Smooth muscle cell (in vitro differentiated cells): Measurements from ENCODE around the gene IGFBP5. TPM values are rescaled to one million over a fixed set of nuclear protein-coding genes. Genes with fewer than 3 reads are reported as not detected.

Experiments used
- DNase-seq: peaks from one replicate; lab custom pipeline; 2025; ENCODE audit not compliant: unreplicated experiment; lab: John Stamatoyannopoulos, UW
- H2AFZ ChIP-seq: fragments of 200-600 bp; sonication (generic); 2 replicates; pipeline ENCODE4 v1.6.0; 2016; ENCODE audit warnings: antibody characterized with exemption, low read depth, mild to moderate bottlenecking
- H3F3A ChIP-seq: fragments of 200-600 bp; sonication (generic); 2 replicates; pipeline ENCODE4 v1.6.0; 2017; ENCODE audit warnings: antibody characterized with exemption, low read depth
- H3K27ac ChIP-seq: fragments of 200-600 bp; sonication (generic); 2 replicates; pipeline ENCODE4 v1.5.1; 2016; ENCODE audit warnings: low read depth, mild to moderate bottlenecking
- H3K27me3 ChIP-seq: fragments of 200-600 bp; sonication (generic); 2 replicates; pipeline ENCODE4 v1.6.1; 2016; ENCODE audit warnings: low read depth, mild to moderate bottlenecking
- H3K36me3 ChIP-seq: fragments of 200-600 bp; sonication (generic); 2 replicates; pipeline ENCODE4 v1.5.1; 2016; ENCODE audit warnings: low read depth
- H3K4me1 ChIP-seq: fragments of 200-600 bp; sonication (generic); 2 replicates; pipeline ENCODE4 v1.5.1; 2016; ENCODE audit warnings: low read depth
- H3K4me2 ChIP-seq: fragments of 200-600 bp; sonication (generic); 2 replicates; pipeline ENCODE4 v1.6.0; 2016; ENCODE audit warnings: mild to moderate bottlenecking
- H3K4me3 ChIP-seq: fragments of 200-600 bp; sonication (generic); 2 replicates; pipeline ENCODE4 v1.5.1; 2016; ENCODE audit warnings: mild to moderate bottlenecking
- H3K79me2 ChIP-seq: fragments of 200-600 bp; sonication (generic); 2 replicates; pipeline ENCODE4 v1.6.0; 2016; ENCODE audit warnings: low read depth, mild to moderate bottlenecking
- H3K9ac ChIP-seq: fragments of 200-600 bp; sonication (generic); 2 replicates; pipeline ENCODE4 v1.6.0; 2016; ENCODE audit warnings: low read depth
- H3K9me3 ChIP-seq: fragments of 200-600 bp; sonication (generic); replicated peaks from 2 replicates; pipeline ENCODE4 v1.5.1; 2016; ENCODE audit warnings: low read depth
- H4K20me1 ChIP-seq: fragments of 200-600 bp; sonication (generic); 2 replicates; pipeline ENCODE4 v1.6.0; 2016; ENCODE audit warnings: low read depth
- WGBS: methylation state at CpG from one replicate; pipeline ENCODE4 v1.1.7; 2016; ENCODE audit warnings: low lambda C conversion rate; 5-methylcytosine and 5-hydroxymethylcytosine counted together
- polyA plus RNA-seq: library from polyadenylated mRNA; unstranded; fragments of >200 nt; fragmentation: Nextera tagmentation; extraction: Ambion mirVana; gene quantifications from 2 replicates; pipeline ENCODE4 v1.2.1, GENCODE V29; 2016
- total RNA-seq: library from RNA; depleted of rRNA; stranded (reverse); fragments of >200 nt; gene quantifications from 2 replicates; pipeline ENCODE4 v1.2.3, GENCODE V29; 2014
- TF ChIP-seq, protein P1 (sequence below): fragments of 200-600 bp; sonication (generic); IDR thresholded peaks from 2 replicates; pipeline ENCODE4 v1.5.1; 2017; ENCODE audit warnings: borderline replicate concordance, mild to moderate bottlenecking, antibody characterized with exemption; ENCODE audit not compliant: insufficient read depth, poor library complexity, severe bottlenecking

The IGFBP5 gene
- total and polyA plus RNA-seq, 2 experiments from 2014 or later, result 381 to 787 TPM

DNA sequence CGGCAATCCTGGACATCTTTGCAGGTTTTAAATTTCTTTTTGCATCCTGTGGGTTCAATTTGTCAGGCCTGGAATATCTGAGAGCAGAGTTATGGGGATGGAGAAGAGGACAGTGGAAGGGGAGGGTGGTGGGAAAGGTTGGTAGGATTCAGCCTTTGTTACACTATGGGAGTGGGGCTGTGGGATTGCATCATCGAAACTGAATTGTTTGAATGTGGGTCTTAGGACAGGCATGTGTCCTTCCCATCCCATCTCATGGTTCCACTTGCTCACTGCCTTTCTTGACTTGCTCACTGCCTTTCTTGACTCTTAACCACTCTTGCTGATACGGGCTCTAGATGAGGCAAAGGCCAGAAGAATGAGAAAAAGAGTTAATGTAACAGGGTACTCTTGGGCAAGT is 49.2 kb downstream of the IGFBP5 start:
- Histone ChIP-seq H3K4me3 (no peak overlapping the region), H3K4me2 (no peak overlapping the region), H3K27ac (no peak overlapping the region), H3K79me2 (peaks cover 24% of the 10 kb centered on the region), H2AFZ (no peak overlapping the region), H3K9ac (no peak overlapping the region), H3K36me3 (no peaks in the 10 kb centered on the region), H4K20me1 (no peaks in the 10 kb centered on the region), H3K27me3 (no peaks in the 10 kb centered on the region), H3K4me1 (peaks cover 11% of the 10 kb centered on the region), H3K9me3 (no peaks in the 10 kb centered on the region), H3F3A (no peaks in the 10 kb centered on the region)
- no peak for DNase-seq
- TF ChIP-seq, protein P1, sequence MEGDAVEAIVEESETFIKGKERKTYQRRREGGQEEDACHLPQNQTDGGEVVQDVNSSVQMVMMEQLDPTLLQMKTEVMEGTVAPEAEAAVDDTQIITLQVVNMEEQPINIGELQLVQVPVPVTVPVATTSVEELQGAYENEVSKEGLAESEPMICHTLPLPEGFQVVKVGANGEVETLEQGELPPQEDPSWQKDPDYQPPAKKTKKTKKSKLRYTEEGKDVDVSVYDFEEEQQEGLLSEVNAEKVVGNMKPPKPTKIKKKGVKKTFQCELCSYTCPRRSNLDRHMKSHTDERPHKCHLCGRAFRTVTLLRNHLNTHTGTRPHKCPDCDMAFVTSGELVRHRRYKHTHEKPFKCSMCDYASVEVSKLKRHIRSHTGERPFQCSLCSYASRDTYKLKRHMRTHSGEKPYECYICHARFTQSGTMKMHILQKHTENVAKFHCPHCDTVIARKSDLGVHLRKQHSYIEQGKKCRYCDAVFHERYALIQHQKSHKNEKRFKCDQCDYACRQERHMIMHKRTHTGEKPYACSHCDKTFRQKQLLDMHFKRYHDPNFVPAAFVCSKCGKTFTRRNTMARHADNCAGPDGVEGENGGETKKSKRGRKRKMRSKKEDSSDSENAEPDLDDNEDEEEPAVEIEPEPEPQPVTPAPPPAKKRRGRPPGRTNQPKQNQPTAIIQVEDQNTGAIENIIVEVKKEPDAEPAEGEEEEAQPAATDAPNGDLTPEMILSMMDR, result no peak
- 93% methylated on average over 3 of the region's 3 CpGs for WGBS

DNA sequence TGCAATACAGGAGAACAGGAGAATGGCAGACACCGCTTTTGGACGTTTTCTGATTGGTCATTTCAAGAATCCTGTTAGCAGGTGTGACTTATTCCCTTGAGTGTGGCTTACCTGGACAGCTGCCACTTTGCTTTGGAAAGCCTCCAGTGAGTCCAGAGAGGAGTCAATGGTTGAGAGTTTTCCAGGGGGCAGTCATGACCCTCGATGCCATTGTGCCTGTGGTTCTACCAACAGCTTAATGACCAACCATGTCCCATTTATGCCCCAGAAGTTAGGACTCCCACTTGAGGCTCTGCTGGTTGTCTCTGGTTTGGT is 49.8 kb downstream of the IGFBP5 start:
- no peaks in the 10 kb centered on the region for H3K27me3 ChIP-seq
- H3K4me2 ChIP-seq, result no peak overlapping the region
- H4K20me1 ChIP-seq, result no peaks in the 10 kb centered on the region
- peaks cover 11% of the 10 kb centered on the region for H3K4me1 ChIP-seq
- no peaks in the 10 kb centered on the region for H3K36me3 ChIP-seq
- H3K4me3 ChIP-seq, result no peak overlapping the region
- H2AFZ ChIP-seq, result no peak overlapping the region
- H3K9me3 ChIP-seq, result no peaks in the 10 kb centered on the region
- H3K9ac ChIP-seq, result no peak overlapping the region
- DNase-seq, result no peak
- WGBS, result 87% methylated on average over 3 of the region's 3 CpGs
- TF ChIP-seq, protein P1, result no peak
- H3K79me2 ChIP-seq, result peaks cover 23% of the 10 kb centered on the region
- no peaks in the 10 kb centered on the region for H3F3A ChIP-seq
- no peak overlapping the region for H3K27ac ChIP-seq

DNA sequence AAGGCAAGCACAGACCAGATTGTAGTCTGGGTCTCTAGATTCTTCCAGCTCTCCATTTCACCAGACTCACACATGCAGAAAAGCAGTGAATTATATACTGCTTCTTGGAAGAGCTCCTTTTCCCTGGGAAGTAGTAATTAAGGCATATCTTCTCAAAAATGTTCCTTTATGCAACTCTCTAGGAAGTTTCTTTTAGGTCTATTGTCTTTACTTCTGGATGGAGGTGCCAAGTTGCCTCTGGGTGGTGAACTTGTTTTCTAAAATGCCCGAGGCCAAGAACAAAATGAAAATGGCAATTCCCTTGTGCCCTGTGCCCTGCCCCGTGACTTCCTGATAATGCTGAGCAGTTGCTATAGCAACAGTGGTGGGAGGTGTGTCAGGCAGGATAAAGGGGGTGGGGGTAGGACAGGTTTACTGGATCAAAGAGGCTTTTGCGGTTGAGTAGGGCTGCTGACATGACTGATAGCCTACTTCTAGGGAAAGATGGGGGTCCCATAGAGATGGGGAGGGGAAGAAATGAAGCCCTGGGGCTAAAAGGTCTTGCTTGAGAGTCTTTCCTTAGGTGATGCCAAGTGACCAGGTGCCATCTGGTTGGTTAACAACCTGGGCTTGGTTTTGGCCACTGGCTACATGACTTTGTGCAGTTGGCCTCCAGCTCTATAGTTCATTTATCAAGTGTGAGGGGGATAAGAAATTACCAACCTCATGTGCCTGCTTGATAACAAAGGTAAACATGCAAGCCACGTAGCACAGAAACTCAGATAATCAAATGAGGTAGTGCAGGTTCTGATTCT is 50.3 kb downstream of the IGFBP5 start:
- no peaks in the 10 kb centered on the region for H3K9me3 ChIP-seq
- no peak overlapping the region for H3K4me2 ChIP-seq
- H3K27ac ChIP-seq, result no peak overlapping the region
- no peaks in the 10 kb centered on the region for H3K27me3 ChIP-seq
- H3F3A ChIP-seq, result no peaks in the 10 kb centered on the region
- H3K36me3 ChIP-seq, result no peaks in the 10 kb centered on the region
- DNase-seq, result no peak
- H3K4me1 ChIP-seq, result peaks cover 11% of the 10 kb centered on the region
- WGBS, result 86% methylated on average over 4 of the region's 4 CpGs
- no peak overlapping the region for H3K9ac ChIP-seq
- TF ChIP-seq, protein P1, result no peak
- H3K4me3 ChIP-seq, result no peak overlapping the region
- H2AFZ ChIP-seq, result no peak overlapping the region
- peaks cover 24% of the 10 kb centered on the region for H3K79me2 ChIP-seq
- no peaks in the 10 kb centered on the region for H4K20me1 ChIP-seq
